Measurements from ENCODE around the gene FOXI1. TPM values are rescaled to one million over a fixed set of nuclear protein-coding genes. Genes with fewer than 3 reads are reported as not detected.

The FOXI1 gene
- polyA plus RNA-seq, 2 of the 4 experiments (the other 2 are of a cell fraction) = not detected

GRCh38 chr5:170141636-170142035, 35.9 kb downstream of the FOXI1 start:
- Histone ChIP-seq H3K4me3 (no peak overlapping the region), H3K9me3 (no peaks in the 10 kb centered on the region), H3K4me1 (0 out of 3 replicates have a peak, but pooled peaks cover 5% of the 10 kb centered on the region), H3K4me2 (no peak overlapping the region), H3K27ac (no peak overlapping the region)
- ATAC-seq (no peak), DNase-seq (ENCODE audit: low read depth in 1 of 2, low spot score in 1 of 2) (no peak), FAIRE-seq (no peak)
- TF ChIP-seq BCL3 (IDR thresholded peaks at IDR 0.05) (no peak), EHMT2 (IDR thresholded peaks at IDR 0.05; ENCODE audit: low read depth) (no peak), KDM1A (IDR thresholded peaks at IDR 0.05; ENCODE audit: low read depth) (no peak), FOSL2 (IDR thresholded peaks at IDR 0.05) (no peak), FOSL2 (CRISPR knock-in tag; IDR thresholded peaks at IDR 0.05) (no peak), E2F6 (IDR thresholded peaks at IDR 0.05; ENCODE audit: borderline replicate concordance, low read depth) (no peak), CHD2 (IDR thresholded peaks at IDR 0.05; ENCODE audit: low read length, partially characterized antibody) (no peak), POLR2A (IDR thresholded peaks at IDR 0.05; ENCODE audit: low read length) (no peak), FOSB (CRISPR knock-in tag; IDR thresholded peaks at IDR 0.05) (no peak), CBX8 (IDR thresholded peaks at IDR 0.05) (no peak), ZNF302 (CRISPR knock-in tag; IDR thresholded peaks at IDR 0.05) (no peak), POLR2AphosphoS2 (conservative IDR thresholded peaks at IDR 0.05; ENCODE audit: low read length) (no peak), NFE2L2 (conservative IDR thresholded peaks at IDR 0.05; ENCODE audit: low read length) (no peak), JUNB (IDR thresholded peaks at IDR 0.05) (no peak), PHF8 (IDR thresholded peaks at IDR 0.05; ENCODE audit: borderline replicate concordance, low read depth) (no peak)
- 77% methylated on average over 6 of the region's 14 CpGs for WGBS (ENCODE audit: missing lambda C conversion rate)
- POLR2A ChIA-PET = no interaction called here
- CTCF ChIA-PET = interaction anchor here (0.6 to 2.1 kb wide), 3 partner anchors 20 to 71 kb away, joined by 3 to 5 read pairs (median 4); no protein-coding TSS in a partner anchor

GRCh38 chr5:170142196-170142595, 36.5 kb downstream of the FOXI1 start:
- WGBS (ENCODE audit: missing lambda C conversion rate) = 96% methylated on average over 1 of the region's 1 CpG
- no peak for FAIRE-seq
- Histone ChIP-seq H3K4me2 (no peak overlapping the region), H3K27ac (no peak overlapping the region), H3K9me3 (no peaks in the 10 kb centered on the region), H3K4me3 (no peak overlapping the region), H3K4me1 (0 out of 3 replicates have a peak, but pooled peaks cover 5% of the 10 kb centered on the region)
- ATAC-seq = no peak
- TF ChIP-seq MAX (IDR thresholded peaks at IDR 0.05) = no peak
- TF ChIP-seq RFX5 (IDR thresholded peaks at IDR 0.05) = no peak
- no peak for TF ChIP-seq E2F6 (IDR thresholded peaks at IDR 0.05; ENCODE audit: borderline replicate concordance, low read depth)
- no peak for TF ChIP-seq TP53 (CRISPR knock-in tag; IDR thresholded peaks at IDR 0.05)
- ChIA-PET CTCF (interaction anchor here (1.1 to 2.1 kb wide), 2 partner anchors 21 to 41 kb away, joined by 3 to 5 read pairs; no protein-coding TSS in a partner anchor), POLR2A (no interaction called here)
- DNase-seq (ENCODE audit: low read depth in 1 of 2, low spot score in 1 of 2) = no peak

GRCh38 chr5:170143091-170143490, 37.4 kb downstream of the FOXI1 start:
- FAIRE-seq (no peak), DNase-seq (ENCODE audit: low read depth in 1 of 2, low spot score in 1 of 2) (no peak), ATAC-seq (no peak)
- CTCF ChIA-PET = interaction anchor here (1.1 kb wide), 1 partner anchor 42 kb away, joined by 3 read pairs; no protein-coding TSS in a partner anchor
- H3K4me3 ChIP-seq = no peak overlapping the region
- H3K4me1 ChIP-seq = 0 out of 3 replicates have a peak, but pooled peaks cover 5% of the 10 kb centered on the region
- WGBS (ENCODE audit: missing lambda C conversion rate) = 78% methylated on average over 7 of the region's 7 CpGs
- H3K4me2 ChIP-seq = no peak overlapping the region
- H3K9me3 ChIP-seq = no peaks in the 10 kb centered on the region
- H3K27ac ChIP-seq = no peak overlapping the region
- TF ChIP-seq CTCF (IDR thresholded peaks at IDR 0.05) (no peak), NR3C1 (IDR thresholded peaks at IDR 0.05) (no peak)
- POLR2A ChIA-PET = no interaction called here

Data from A549 (cell line).